ENCODE results near the gene LRRFIP1. TPM values are rescaled to one million over a fixed set of nuclear protein-coding genes. Genes with fewer than 3 reads are reported as not detected.
A peak's percentile ranks its signal among the peaks of the same experiment; 100 is the strongest.

LRRFIP1 gene
- total RNA-seq, 3 donors from 2014 or later (not counting 1 experiment from before 2014, with no cell fraction given) = 163 to 207 (median 188) TPM

DNA sequence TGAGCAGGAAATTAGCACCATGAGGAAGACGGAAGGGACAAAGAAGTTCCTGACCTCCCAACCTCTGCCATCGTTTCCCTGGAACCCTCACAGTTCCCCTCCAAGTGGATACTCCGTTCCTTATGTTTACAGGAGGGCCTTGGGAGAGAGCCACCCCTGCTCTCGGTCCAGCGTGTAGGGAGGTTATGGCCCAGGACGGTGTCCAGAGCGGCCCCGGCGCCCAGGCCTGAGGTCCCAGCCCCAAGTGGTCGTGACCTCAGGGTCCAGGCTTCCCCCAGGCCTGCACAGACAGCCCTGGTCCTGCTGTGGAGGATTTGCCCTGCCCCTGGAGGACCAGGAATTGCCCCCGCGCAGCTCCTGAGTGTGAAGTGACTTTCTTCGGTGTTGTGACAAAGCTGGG is 109.4 kb downstream of the LRRFIP1 start:
- Mint-ChIP-seq H3K4me1 (peaks cover 46 to 59% of the 10 kb centered on the region in 2 donors), H3K4me3 (no peak overlapping the region), H3K27ac (peak overlapping the region; percentile 38 to 71), H3K27me3 (ENCODE audit: low read depth in 2 of 2) (no peaks in the 10 kb centered on the region), H3K9me3 (no peaks in the 10 kb centered on the region), H3K36me3 (no peaks in the 10 kb centered on the region)
- Histone ChIP-seq H3K9me3 (ENCODE audit: control insufficient read depth, insufficient read depth, low read length) (no peaks in the 10 kb centered on the region), H3K36me3 (ENCODE audit: control insufficient read depth, insufficient read depth, low read length) (peaks cover 31% of the 10 kb centered on the region), H3K27ac (ENCODE audit: low read length) (no peak overlapping the region), H3K27me3 (ENCODE audit: control insufficient read depth, insufficient read depth, low read length) (no peaks in the 10 kb centered on the region), H3K4me1 (ENCODE audit: control insufficient read depth, insufficient read depth, low read length) (peaks cover 17% of the 10 kb centered on the region), H3K4me3 (ENCODE audit: low read length) (no peak overlapping the region)
- no peak for DNase-seq
- TF ChIP-seq, protein P1, sequence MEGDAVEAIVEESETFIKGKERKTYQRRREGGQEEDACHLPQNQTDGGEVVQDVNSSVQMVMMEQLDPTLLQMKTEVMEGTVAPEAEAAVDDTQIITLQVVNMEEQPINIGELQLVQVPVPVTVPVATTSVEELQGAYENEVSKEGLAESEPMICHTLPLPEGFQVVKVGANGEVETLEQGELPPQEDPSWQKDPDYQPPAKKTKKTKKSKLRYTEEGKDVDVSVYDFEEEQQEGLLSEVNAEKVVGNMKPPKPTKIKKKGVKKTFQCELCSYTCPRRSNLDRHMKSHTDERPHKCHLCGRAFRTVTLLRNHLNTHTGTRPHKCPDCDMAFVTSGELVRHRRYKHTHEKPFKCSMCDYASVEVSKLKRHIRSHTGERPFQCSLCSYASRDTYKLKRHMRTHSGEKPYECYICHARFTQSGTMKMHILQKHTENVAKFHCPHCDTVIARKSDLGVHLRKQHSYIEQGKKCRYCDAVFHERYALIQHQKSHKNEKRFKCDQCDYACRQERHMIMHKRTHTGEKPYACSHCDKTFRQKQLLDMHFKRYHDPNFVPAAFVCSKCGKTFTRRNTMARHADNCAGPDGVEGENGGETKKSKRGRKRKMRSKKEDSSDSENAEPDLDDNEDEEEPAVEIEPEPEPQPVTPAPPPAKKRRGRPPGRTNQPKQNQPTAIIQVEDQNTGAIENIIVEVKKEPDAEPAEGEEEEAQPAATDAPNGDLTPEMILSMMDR (IDR thresholded peaks at IDR 0.05) = no peak
- no peak for ATAC-seq
- WGBS (ENCODE audit: insufficient coverage) = 95% methylated on average over 13 of the region's 13 CpGs
- intact Hi-C loops (cut with micrococcal nuclease) = no loop called here

DNA sequence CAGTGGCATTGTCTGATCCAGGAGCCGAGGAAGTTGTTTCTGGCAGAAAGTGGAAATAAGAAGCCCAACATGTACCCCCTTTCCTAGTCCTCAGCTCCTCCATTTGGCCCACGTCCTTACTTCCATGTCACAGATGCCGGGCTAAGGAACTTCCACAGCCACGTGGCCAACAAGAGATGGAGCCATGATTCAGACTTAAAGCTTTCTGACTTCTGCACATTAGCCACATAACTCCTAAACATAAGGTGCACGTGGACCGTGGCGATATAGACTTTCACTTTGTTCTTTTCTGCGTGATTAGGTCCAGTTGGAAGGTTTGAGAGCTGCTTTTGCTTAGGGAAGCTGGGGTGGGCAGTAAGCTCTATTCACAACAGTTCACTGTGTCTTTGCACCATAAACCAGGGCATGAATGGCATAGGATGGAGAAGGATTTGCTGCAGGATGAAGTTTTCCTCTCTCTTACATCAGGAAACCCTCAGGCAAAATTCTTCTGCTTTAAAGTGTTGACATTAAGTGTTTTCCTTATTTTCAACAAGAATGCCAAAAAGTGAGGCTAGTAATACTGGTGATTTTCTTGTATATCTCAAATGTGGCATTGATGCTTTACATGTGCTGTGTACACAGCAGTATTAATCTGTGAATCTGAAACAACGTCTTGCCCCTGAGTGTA is 109.9 kb downstream of the LRRFIP1 start:
- H3K9me3 Mint-ChIP-seq = no peaks in the 10 kb centered on the region
- Histone ChIP-seq H3K9me3 (ENCODE audit: control insufficient read depth, insufficient read depth, low read length) (no peaks in the 10 kb centered on the region), H3K36me3 (ENCODE audit: control insufficient read depth, insufficient read depth, low read length) (peaks cover 31% of the 10 kb centered on the region), H3K4me1 (ENCODE audit: control insufficient read depth, insufficient read depth, low read length) (peaks cover 11% of the 10 kb centered on the region), H3K27ac (ENCODE audit: low read length) (no peak overlapping the region), H3K27me3 (ENCODE audit: control insufficient read depth, insufficient read depth, low read length) (no peaks in the 10 kb centered on the region), H3K4me3 (ENCODE audit: low read length) (no peak overlapping the region)
- H3K36me3 Mint-ChIP-seq = no peaks in the 10 kb centered on the region
- H3K27ac Mint-ChIP-seq = peak overlapping the region; percentile 38 to 71
- intact Hi-C loops (cut with micrococcal nuclease) = no loop called here
- no peaks in the 10 kb centered on the region for H3K27me3 Mint-ChIP-seq (ENCODE audit: low read depth in 2 of 2)
- H3K4me1 Mint-ChIP-seq = peaks cover 44 to 55% of the 10 kb centered on the region in 2 donors
- ATAC-seq (no peak), DNase-seq (no peak)
- TF ChIP-seq, protein P1 (IDR thresholded peaks at IDR 0.05) = no peak
- H3K4me3 Mint-ChIP-seq = no peak overlapping the region
- WGBS (ENCODE audit: insufficient coverage) = 91% methylated on average over 9 of the region's 9 CpGs

DNA sequence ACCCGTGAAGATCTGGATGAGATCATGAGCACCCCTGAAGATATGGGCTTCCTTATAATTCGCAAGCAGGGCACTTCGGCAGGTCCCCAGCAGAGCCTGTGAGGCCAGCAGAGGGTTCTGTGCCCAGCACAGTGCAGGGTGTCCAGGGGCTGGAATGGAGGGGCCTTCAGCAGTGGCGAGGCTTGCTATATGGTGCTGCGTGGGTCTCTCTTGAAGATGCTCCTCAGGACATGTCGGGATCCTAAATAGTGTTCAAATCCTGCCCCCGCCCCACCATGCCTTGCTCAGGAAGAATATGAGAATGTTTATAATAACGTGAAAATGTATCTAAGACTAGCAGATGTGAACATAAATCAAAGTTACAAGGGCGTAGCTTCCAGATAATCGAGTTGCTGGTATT is 110.9 kb downstream of the LRRFIP1 start:
- H3K27me3 Mint-ChIP-seq (ENCODE audit: low read depth in 2 of 2) = no peaks in the 10 kb centered on the region
- no peaks in the 10 kb centered on the region for H3K27me3 ChIP-seq (ENCODE audit: control insufficient read depth, insufficient read depth, low read length)
- intact Hi-C loops (cut with micrococcal nuclease) = no loop called here
- DNase-seq (no peak), ATAC-seq (no peak)
- peaks cover 5% of the 10 kb centered on the region for H3K4me1 ChIP-seq (ENCODE audit: control insufficient read depth, insufficient read depth, low read length)
- H3K36me3 Mint-ChIP-seq = no peaks in the 10 kb centered on the region
- no peak overlapping the region for H3K4me3 Mint-ChIP-seq
- no peak overlapping the region for H3K4me3 ChIP-seq (ENCODE audit: low read length)
- H3K36me3 ChIP-seq (ENCODE audit: control insufficient read depth, insufficient read depth, low read length) = peaks cover 31% of the 10 kb centered on the region
- H3K4me1 Mint-ChIP-seq = peaks cover 45 to 57% of the 10 kb centered on the region in 2 donors
- H3K9me3 ChIP-seq (ENCODE audit: control insufficient read depth, insufficient read depth, low read length) = no peaks in the 10 kb centered on the region
- H3K9me3 Mint-ChIP-seq = no peaks in the 10 kb centered on the region
- H3K27ac Mint-ChIP-seq = peak overlapping the region; percentile 37 to 71
- no peak overlapping the region for H3K27ac ChIP-seq (ENCODE audit: low read length)
- TF ChIP-seq, protein P1 (IDR thresholded peaks at IDR 0.05) = no peak
- WGBS (ENCODE audit: insufficient coverage) = 93% methylated on average over 10 of the region's 10 CpGs

DNA sequence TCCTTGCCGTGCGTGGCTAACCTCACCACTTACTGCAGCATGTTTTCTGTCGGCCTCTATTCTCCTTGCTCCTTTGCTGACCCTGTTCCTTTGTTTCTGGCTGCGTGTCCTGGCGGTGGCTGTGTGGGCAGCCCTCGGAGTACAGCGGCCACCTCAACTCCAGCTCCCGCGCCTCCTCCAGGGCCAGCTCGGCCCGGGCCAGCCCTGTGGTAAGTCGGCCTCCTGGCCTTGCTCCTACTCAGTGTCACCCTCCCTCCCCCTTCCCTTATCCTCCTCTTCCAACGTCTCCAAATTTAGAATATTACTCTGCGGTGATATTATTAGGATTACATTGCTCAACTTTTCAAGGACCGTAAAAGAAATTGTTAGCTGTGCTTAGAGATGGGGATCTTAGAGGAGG is 111.7 kb downstream of the LRRFIP1 start:
- H3K36me3 ChIP-seq (ENCODE audit: control insufficient read depth, insufficient read depth, low read length) = peaks cover 31% of the 10 kb centered on the region
- ATAC-seq (no peak), DNase-seq (no peak)
- H3K9me3 ChIP-seq (ENCODE audit: control insufficient read depth, insufficient read depth, low read length) = no peaks in the 10 kb centered on the region
- H3K27ac ChIP-seq (ENCODE audit: low read length) = no peak overlapping the region
- no peaks in the 10 kb centered on the region for H3K27me3 ChIP-seq (ENCODE audit: control insufficient read depth, insufficient read depth, low read length)
- Mint-ChIP-seq H3K27me3 (ENCODE audit: low read depth in 2 of 2) (no peaks in the 10 kb centered on the region), H3K4me1 (peaks cover 49 to 57% of the 10 kb centered on the region in 2 donors), H3K36me3 (no peaks in the 10 kb centered on the region), H3K9me3 (no peaks in the 10 kb centered on the region), H3K4me3 (no peak overlapping the region), H3K27ac (peak overlapping the region in 1 of 2 donors; percentile 71)
- H3K4me1 ChIP-seq (ENCODE audit: control insufficient read depth, insufficient read depth, low read length) = peaks cover 8% of the 10 kb centered on the region
- H3K4me3 ChIP-seq (ENCODE audit: low read length) = no peak overlapping the region
- intact Hi-C loops (cut with micrococcal nuclease) = no loop called here
- WGBS (ENCODE audit: insufficient coverage) = 94% methylated on average over 13 of the region's 15 CpGs
- TF ChIP-seq, protein P1 (IDR thresholded peaks at IDR 0.05) = no peak
